Natural killer cell (primary cell): ENCODE measurements around the gene IRF2BP2. TPM values are rescaled to one million over a fixed set of nuclear protein-coding genes. Genes with fewer than 3 reads are reported as not detected.

Experiments
- ATAC-seq, 3 donors: fragments of 150-1000 bp in 2 of 3; fragments of 200-7000 bp in 1 of 3; cut with Tn5 transposase; 1 replicate in 1 of 3; 2 replicates in 2 of 3; pipeline ENCODE4 v1.10.0; 2021; ENCODE audit warnings: mild to moderate bottlenecking in 2 of 3, moderate library complexity in 2 of 3
- DNase-seq, 2 donors: peaks; one replicate each; pipeline versions ENCODE4 v3.0.0 to v3.0.0-alpha.2; 2013 to 2021; ENCODE audit warnings: mixed read lengths in 1 of 2
- H3K27ac ChIP-seq: one replicate; pipeline ENCODE4 v1.5.1; 2013; ENCODE audit warnings: mild to moderate bottlenecking, low read length
- H3K27me3 ChIP-seq: one replicate; pipeline ENCODE4 v1.6.1; 2013; ENCODE audit warnings: low read length; ENCODE audit not compliant: control insufficient read depth, insufficient read depth
- H3K36me3 ChIP-seq: one replicate; pipeline ENCODE4 v1.6.1; 2013; ENCODE audit warnings: low read length; ENCODE audit not compliant: control insufficient read depth, insufficient read depth
- H3K4me1 ChIP-seq: one replicate; pipeline ENCODE4 v1.6.1; 2013; ENCODE audit warnings: low read length; ENCODE audit not compliant: control insufficient read depth, insufficient read depth
- H3K4me3 ChIP-seq: one replicate; pipeline ENCODE4 v1.5.1; 2013; ENCODE audit warnings: low read length
- H3K9me3 ChIP-seq: one replicate; pipeline ENCODE4 v1.6.1; 2013; ENCODE audit warnings: low read length; ENCODE audit not compliant: control insufficient read depth, insufficient read depth
- H3K27ac Mint-ChIP-seq, 2 donors: one replicate each; pipeline ENCODE4 v1.8.0; 2022; ENCODE audit warnings: mild to moderate bottlenecking in 2 of 2, mixed read lengths in 2 of 2, moderate library complexity in 1 of 2
- H3K27me3 Mint-ChIP-seq, 2 donors: one replicate each; pipeline ENCODE4 v1.8.0; 2022; ENCODE audit warnings: low read depth in 2 of 2, mixed read lengths in 2 of 2
- H3K36me3 Mint-ChIP-seq: one replicate; pipeline ENCODE4 v1.8.0; 2022; ENCODE audit warnings: mixed read lengths
- H3K4me1 Mint-ChIP-seq, 2 donors: one replicate each; pipeline ENCODE4 v1.8.0; 2022; ENCODE audit warnings: mixed read lengths in 2 of 2
- H3K4me3 Mint-ChIP-seq: one replicate; pipeline ENCODE4 v1.8.0; 2022; ENCODE audit warnings: mild to moderate bottlenecking, moderate library complexity, mixed read lengths
- H3K9me3 Mint-ChIP-seq, 2 donors: one replicate each; pipeline ENCODE4 v1.8.0; 2022; ENCODE audit warnings: mixed read lengths in 2 of 2
- CTCF ChIP-seq: fragments of 200-600 bp; IDR thresholded peaks from one replicate; pipeline ENCODE4 v1.8.0; 2022; ENCODE audit warnings: antibody characterized with exemption
- WGBS: methylation state at CpG from one replicate; pipeline ENCODE4 v1.1.7; 2013; ENCODE audit warnings: missing lambda C conversion rate; ENCODE audit not compliant: insufficient coverage; 5-methylcytosine and 5-hydroxymethylcytosine counted together
- intact Hi-C: fragments of 100-400 bp; cut with micrococcal nuclease; formaldehyde crosslinking; loops from one replicate; pipeline ENCODE4 v1.14.2; 2022
- total RNA-seq, 4 donors: library from RNA; stranded (reverse); fragments of 120-200 nt in 1 of 4; gene quantifications; one replicate each; pipeline versions ENCODE4 v1.2.3 to v1.2.4, GENCODE V29; 2013 to 2022

Gene IRF2BP2
- total RNA-seq, 3 donors from 2014 or later (not counting 1 experiment from before 2014, with no cell fraction given): 186 to 315 (median 266) TPM

GRCh38 chr1:234592240-234592639 lies 17.7 kb downstream of the IRF2BP2 start:
- H3K9me3 ChIP-seq: no peaks in the 10 kb centered on the region
- no peaks in the 10 kb centered on the region for H3K4me1 ChIP-seq
- H3K4me1 Mint-ChIP-seq: no peaks in the 10 kb centered on the region
- WGBS: 95% methylated on average over 4 of the region's 5 CpGs
- no peaks in the 10 kb centered on the region for H3K27me3 ChIP-seq
- no peaks in the 10 kb centered on the region for H3K36me3 ChIP-seq
- H3K4me3 ChIP-seq: no peak overlapping the region
- H3K27ac Mint-ChIP-seq: no peak overlapping the region
- no peak for TF ChIP-seq CTCF
- H3K36me3 Mint-ChIP-seq: no peaks in the 10 kb centered on the region
- H3K27me3 Mint-ChIP-seq: peaks cover 0 to 7% of the 10 kb centered on the region in 2 donors
- no peaks in the 10 kb centered on the region for H3K9me3 Mint-ChIP-seq
- DNase-seq: no peak
- no peak overlapping the region for H3K27ac ChIP-seq
- H3K4me3 Mint-ChIP-seq: no peak overlapping the region
- intact Hi-C loops: no loop called here
- ATAC-seq: no peak

DNA sequence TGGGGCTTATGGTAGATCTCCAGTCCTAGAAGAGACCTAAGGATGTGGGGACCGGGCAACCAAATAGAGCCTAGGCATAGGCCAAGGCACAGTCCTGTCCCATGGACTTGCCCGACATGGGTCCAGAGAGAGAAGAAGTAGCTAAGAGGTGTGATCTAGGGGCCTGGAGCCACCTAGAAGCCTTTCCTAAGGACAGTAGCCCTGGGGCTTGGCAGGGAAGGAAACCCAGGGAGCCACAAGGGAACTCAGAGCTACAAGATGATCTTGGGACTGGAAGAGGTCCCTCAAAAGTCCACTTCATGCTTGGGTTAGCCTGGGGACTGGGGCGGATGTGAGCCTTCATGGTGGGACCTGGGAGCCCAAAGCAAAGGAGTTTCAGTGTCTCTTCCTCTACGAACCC lies 18.8 kb downstream of the IRF2BP2 start:
- Histone ChIP-seq H3K9me3 (no peaks in the 10 kb centered on the region), H3K4me3 (no peak overlapping the region), H3K27me3 (no peaks in the 10 kb centered on the region), H3K36me3 (no peaks in the 10 kb centered on the region), H3K4me1 (no peaks in the 10 kb centered on the region), H3K27ac (no peak overlapping the region)
- intact Hi-C loops: no loop called here
- peaks cover 8 to 17% of the 10 kb centered on the region in 2 donors for H3K27me3 Mint-ChIP-seq
- H3K4me3 Mint-ChIP-seq: no peak overlapping the region
- WGBS: 91% methylated on average over 4 of the region's 4 CpGs
- TF ChIP-seq CTCF: no peak
- no peak for DNase-seq
- H3K36me3 Mint-ChIP-seq: no peaks in the 10 kb centered on the region
- no peak overlapping the region for H3K27ac Mint-ChIP-seq
- H3K4me1 Mint-ChIP-seq: no peaks in the 10 kb centered on the region
- no peak for ATAC-seq
- H3K9me3 Mint-ChIP-seq: no peaks in the 10 kb centered on the region

GRCh38 chr1:234589854-234590620 lies 19.9 kb downstream of the IRF2BP2 start:
- Histone ChIP-seq H3K9me3 (no peaks in the 10 kb centered on the region), H3K27me3 (no peaks in the 10 kb centered on the region), H3K27ac (no peak overlapping the region), H3K36me3 (no peaks in the 10 kb centered on the region), H3K4me3 (no peak overlapping the region), H3K4me1 (no peaks in the 10 kb centered on the region)
- WGBS: 95% methylated on average over 7 of the region's 7 CpGs
- H3K27ac Mint-ChIP-seq: no peak overlapping the region
- TF ChIP-seq CTCF: no peak
- intact Hi-C loops: no loop called here
- peaks cover 13 to 24% of the 10 kb centered on the region in 2 donors for H3K27me3 Mint-ChIP-seq
- no peaks in the 10 kb centered on the region for H3K4me1 Mint-ChIP-seq
- H3K36me3 Mint-ChIP-seq: no peaks in the 10 kb centered on the region
- no peaks in the 10 kb centered on the region for H3K9me3 Mint-ChIP-seq
- DNase-seq (no peak), ATAC-seq (no peak)
- no peak overlapping the region for H3K4me3 Mint-ChIP-seq
